ENCODE measurements around the gene AGPAT2.
A peak's percentile ranks its signal among the peaks of the same experiment; 100 is the strongest.

AGPAT2 gene

DNA sequence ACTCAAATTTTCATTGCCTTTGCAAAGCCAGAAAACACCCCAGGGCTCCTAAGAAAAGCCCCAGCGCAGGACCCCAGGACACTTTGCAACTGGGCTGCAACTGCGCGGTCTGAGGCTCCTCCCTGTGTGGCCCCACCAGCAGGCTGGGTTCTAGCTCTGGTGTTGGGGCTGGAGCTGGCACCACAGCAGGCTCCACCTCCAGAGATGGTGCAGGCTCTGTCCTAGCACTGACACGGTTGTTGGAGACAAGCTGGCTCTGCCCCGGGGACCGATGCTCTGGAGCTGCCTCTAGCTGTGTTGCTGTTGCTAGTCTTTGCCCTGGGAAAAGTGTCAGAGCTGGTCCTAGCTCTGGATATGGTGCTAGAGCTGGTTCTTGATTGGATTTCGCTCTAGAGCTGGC, 41.9 kb upstream of the AGPAT2 start:
- Histone ChIP-seq H3K4me3 (ENCODE audit: low read length) (peak overlapping the region; percentile 97), H3K9me3 (ENCODE audit: control insufficient read depth, insufficient read depth, low read length) (no peaks in the 10 kb centered on the region), H3K27ac (ENCODE audit: low read depth, low read length) (no peak overlapping the region), H3K4me1 (ENCODE audit: control insufficient read depth, low read length) (peaks cover 32% of the 10 kb centered on the region), H3K4me2 (ENCODE audit: low read length) (peak overlapping the region; percentile 83), H3K36me3 (ENCODE audit: control insufficient read depth, low read length) (peaks cover 45% of the 10 kb centered on the region), H3F3A (ENCODE audit: control insufficient read depth, insufficient read depth) (peaks cover 34% of the 10 kb centered on the region), H4K20me1 (ENCODE audit: control insufficient read depth, insufficient read depth, low read depth, low read length) (peaks cover 24% of the 10 kb centered on the region), H3K27me3 (ENCODE audit: control insufficient read depth, low read length) (no peaks in the 10 kb centered on the region), H3K79me2 (ENCODE audit: control insufficient read depth, low read length) (peaks cover 62% of the 10 kb centered on the region), H3K9me2 (replicated peaks; ENCODE audit: control insufficient read depth, low read length) (no peaks in the 10 kb centered on the region)
- TF ChIP-seq, protein P1, sequence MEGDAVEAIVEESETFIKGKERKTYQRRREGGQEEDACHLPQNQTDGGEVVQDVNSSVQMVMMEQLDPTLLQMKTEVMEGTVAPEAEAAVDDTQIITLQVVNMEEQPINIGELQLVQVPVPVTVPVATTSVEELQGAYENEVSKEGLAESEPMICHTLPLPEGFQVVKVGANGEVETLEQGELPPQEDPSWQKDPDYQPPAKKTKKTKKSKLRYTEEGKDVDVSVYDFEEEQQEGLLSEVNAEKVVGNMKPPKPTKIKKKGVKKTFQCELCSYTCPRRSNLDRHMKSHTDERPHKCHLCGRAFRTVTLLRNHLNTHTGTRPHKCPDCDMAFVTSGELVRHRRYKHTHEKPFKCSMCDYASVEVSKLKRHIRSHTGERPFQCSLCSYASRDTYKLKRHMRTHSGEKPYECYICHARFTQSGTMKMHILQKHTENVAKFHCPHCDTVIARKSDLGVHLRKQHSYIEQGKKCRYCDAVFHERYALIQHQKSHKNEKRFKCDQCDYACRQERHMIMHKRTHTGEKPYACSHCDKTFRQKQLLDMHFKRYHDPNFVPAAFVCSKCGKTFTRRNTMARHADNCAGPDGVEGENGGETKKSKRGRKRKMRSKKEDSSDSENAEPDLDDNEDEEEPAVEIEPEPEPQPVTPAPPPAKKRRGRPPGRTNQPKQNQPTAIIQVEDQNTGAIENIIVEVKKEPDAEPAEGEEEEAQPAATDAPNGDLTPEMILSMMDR (IDR thresholded peaks at IDR 0.05; ENCODE audit: low read depth, low read length, poor library complexity, severe bottlenecking) = no peak
- no peak for TF ChIP-seq EZH2phosphoT487 (IDR thresholded peaks at IDR 0.05; ENCODE audit: borderline replicate concordance, low read length)

DNA sequence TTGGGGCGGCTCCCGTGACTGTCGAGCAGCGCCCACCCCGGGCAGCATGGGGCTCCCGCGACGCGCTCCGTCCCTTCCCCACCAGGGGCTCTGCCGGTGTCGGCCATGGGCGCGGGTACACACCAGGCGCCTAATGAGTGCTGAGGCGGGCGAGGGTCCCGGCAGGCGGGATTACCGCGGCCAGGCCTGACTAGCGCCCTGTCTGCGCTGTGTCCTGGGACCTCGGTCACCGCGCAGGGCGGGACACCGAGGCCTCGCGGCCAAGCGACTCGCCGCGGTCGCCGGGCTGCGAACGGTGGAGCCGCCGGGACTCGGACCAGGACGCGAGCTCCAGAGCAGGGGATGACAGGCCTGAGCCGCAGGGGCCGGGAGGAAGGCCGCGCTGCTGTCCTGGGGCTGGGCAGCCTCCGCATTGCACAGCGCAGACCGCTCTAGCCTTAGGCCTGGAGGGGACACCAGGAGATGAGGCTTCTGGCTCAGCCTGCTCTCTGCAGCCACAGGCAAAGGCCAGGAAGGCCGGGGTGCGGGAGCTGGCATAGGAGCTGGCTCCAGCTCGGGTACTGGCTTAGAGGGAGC, 41.4 kb upstream of the AGPAT2 start:
- H3F3A ChIP-seq (ENCODE audit: control insufficient read depth, insufficient read depth) = peaks cover 39% of the 10 kb centered on the region
- peaks cover 32% of the 10 kb centered on the region for H3K4me1 ChIP-seq (ENCODE audit: control insufficient read depth, low read length)
- peaks cover 24% of the 10 kb centered on the region for H4K20me1 ChIP-seq (ENCODE audit: control insufficient read depth, insufficient read depth, low read depth, low read length)
- peak overlapping the region; percentile 79 for H3K27ac ChIP-seq (ENCODE audit: low read depth, low read length)
- no peaks in the 10 kb centered on the region for H3K27me3 ChIP-seq (ENCODE audit: control insufficient read depth, low read length)
- H3K36me3 ChIP-seq (ENCODE audit: control insufficient read depth, low read length) = peaks cover 50% of the 10 kb centered on the region
- TF ChIP-seq EZH2phosphoT487 (IDR thresholded peaks at IDR 0.05; ENCODE audit: borderline replicate concordance, low read length) = no peak
- TF ChIP-seq, protein P1 (IDR thresholded peaks at IDR 0.05; ENCODE audit: low read depth, low read length, poor library complexity, severe bottlenecking) = no peak
- no peaks in the 10 kb centered on the region for H3K9me2 ChIP-seq (replicated peaks; ENCODE audit: control insufficient read depth, low read length)
- no peaks in the 10 kb centered on the region for H3K9me3 ChIP-seq (ENCODE audit: control insufficient read depth, insufficient read depth, low read length)
- H3K4me3 ChIP-seq (ENCODE audit: low read length) = peak overlapping the region; percentile 97
- H3K79me2 ChIP-seq (ENCODE audit: control insufficient read depth, low read length) = peaks cover 62% of the 10 kb centered on the region
- H3K4me2 ChIP-seq (ENCODE audit: low read length) = peak overlapping the region; percentile 83

DNA sequence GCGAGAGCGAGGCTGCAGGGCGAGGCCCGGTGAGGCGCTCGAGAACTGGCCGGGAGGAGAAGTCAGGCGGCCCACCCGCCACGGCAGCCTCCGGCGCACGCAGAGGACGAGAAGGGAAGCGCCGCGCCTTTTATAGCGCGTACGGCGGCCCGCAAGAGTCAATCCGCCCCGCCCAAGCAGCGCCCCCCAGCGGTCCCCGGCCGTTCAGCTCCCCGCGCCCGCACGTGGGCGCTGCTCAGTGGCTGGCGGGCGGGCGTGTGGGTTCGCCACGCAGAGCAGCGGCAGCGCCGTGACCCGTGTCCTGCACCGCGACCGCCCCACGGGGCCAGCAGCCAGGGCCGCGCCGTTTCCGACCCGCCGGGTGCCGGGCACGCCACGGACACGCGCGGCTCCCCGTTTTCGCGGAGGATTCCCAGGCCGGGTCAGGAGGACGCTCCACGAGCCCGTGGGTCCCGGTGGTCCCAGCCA, 40.9 kb upstream of the AGPAT2 start:
- TF ChIP-seq, protein P1 (IDR thresholded peaks at IDR 0.05; ENCODE audit: low read depth, low read length, poor library complexity, severe bottlenecking) = peak; percentile 80
- TF ChIP-seq EZH2phosphoT487 (IDR thresholded peaks at IDR 0.05; ENCODE audit: borderline replicate concordance, low read length) = no peak
- Histone ChIP-seq H3K4me1 (ENCODE audit: control insufficient read depth, low read length) (peaks cover 32% of the 10 kb centered on the region), H3K36me3 (ENCODE audit: control insufficient read depth, low read length) (peaks cover 55% of the 10 kb centered on the region), H4K20me1 (ENCODE audit: control insufficient read depth, insufficient read depth, low read depth, low read length) (peaks cover 24% of the 10 kb centered on the region), H3K4me2 (ENCODE audit: low read length) (peak overlapping the region; percentile 83), H3F3A (ENCODE audit: control insufficient read depth, insufficient read depth) (peaks cover 40% of the 10 kb centered on the region), H3K9me2 (replicated peaks; ENCODE audit: control insufficient read depth, low read length) (no peaks in the 10 kb centered on the region), H3K79me2 (ENCODE audit: control insufficient read depth, low read length) (peaks cover 62% of the 10 kb centered on the region), H3K4me3 (ENCODE audit: low read length) (peak overlapping the region; percentile 97), H3K9me3 (ENCODE audit: control insufficient read depth, insufficient read depth, low read length) (no peaks in the 10 kb centered on the region), H3K27ac (ENCODE audit: low read depth, low read length) (peak overlapping the region; percentile 79), H3K27me3 (ENCODE audit: control insufficient read depth, low read length) (no peaks in the 10 kb centered on the region)
